GM18909 (cell line): Measurements from ENCODE around the gene PAQR8.

Experiments
- ATAC-seq: cut with Tn5 transposase; IDR thresholded peaks from one replicate; pipeline ENCODE4 v1.9.1; 2021; ENCODE audit warnings: mild to moderate bottlenecking; ENCODE audit not compliant: unreplicated experiment, poor library complexity

Gene PAQR8

DNA sequence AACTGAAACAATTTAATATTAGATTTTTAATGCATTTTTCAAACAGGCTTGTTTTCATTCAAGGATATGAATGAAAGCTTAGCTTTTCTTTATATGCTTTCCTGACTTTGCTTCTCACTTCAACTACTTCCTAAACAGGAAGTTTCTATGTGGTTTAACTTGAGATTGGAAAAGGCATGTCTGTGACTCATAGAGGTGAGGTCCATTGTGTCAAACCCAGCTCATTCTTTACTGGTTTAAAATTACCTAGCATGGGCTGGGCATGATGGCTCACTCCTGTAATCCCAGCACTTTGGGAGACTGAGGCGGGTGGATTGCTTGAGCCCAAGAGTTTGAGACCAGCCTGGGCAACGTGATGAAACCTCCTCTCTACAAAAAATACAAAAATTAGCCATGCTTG is 92.6 kb downstream of the PAQR8 start:
- no peak for ATAC-seq

DNA sequence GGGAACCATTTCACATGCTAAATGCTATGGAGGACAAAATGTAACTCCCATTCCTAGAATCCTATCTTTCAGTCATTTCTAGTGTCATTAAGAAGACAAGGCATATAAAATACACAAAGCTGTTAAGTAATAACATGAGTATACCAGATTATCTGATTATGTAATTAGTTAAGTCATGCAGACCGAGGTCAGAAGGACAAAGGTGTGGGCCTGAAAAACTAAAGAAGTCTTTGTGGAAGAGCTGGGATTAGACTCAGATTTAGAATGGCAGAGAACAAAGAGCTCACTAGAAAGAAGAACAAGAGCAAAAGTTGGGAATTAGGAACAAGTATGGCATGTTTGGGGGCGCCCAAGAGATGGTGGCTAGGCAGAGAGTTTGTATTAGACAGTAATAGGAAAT is 95.1 kb downstream of the PAQR8 start:
- ATAC-seq = no peak
